HG03103 (cell line): Measurements from ENCODE around the gene ARHGAP31.
A peak's percentile ranks its signal among the peaks of the same experiment; 100 is the strongest.
"Not testable (repeated sequence)": the region's sequence is repeated elsewhere in the genome, so short reads cannot be mapped to it uniquely, and the experiment has no call there.

ENCODE experiments used
- ATAC-seq: cut with Tn5 transposase; IDR thresholded peaks from one replicate; pipeline ENCODE4 v1.9.1; 2021; ENCODE audit warnings: low read depth; ENCODE audit not compliant: unreplicated experiment

Gene ARHGAP31

DNA sequence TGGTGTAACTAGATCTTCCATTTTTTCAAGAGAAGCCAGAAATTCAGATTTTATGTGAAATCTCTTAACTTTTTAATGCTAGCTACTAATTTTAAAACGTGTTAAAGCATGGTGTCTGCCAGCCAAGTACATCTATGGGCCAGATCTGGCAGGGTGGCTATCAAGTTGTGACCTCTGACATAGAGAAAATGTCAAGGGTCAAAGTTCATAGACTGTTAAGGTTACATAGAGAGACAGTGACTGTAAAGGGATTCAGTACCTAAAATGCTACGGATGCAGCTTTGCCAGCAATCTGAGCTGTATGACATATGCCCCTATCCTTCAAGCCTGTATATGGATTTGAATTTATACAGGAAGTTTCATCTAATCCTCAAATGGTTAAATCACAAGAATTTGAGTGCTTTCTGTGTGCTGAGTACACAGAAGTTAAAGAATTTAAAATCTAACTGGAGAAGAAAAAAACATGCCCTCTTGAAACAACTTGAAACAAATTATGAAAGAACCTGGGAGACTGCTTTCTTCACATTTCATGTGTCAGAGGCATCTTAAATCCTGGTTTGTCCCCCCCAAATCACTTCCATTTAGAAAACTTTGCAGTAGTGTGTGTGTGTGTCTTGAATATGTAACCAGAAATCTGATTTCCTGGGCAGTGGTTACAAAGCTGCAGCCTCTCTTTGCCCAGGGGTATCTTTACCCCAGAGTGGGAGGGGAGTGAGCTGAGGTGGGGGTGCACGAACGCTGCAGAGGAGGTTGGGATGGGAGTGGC is 895 bp upstream of the ARHGAP31 start:
- ATAC-seq = no peak

DNA sequence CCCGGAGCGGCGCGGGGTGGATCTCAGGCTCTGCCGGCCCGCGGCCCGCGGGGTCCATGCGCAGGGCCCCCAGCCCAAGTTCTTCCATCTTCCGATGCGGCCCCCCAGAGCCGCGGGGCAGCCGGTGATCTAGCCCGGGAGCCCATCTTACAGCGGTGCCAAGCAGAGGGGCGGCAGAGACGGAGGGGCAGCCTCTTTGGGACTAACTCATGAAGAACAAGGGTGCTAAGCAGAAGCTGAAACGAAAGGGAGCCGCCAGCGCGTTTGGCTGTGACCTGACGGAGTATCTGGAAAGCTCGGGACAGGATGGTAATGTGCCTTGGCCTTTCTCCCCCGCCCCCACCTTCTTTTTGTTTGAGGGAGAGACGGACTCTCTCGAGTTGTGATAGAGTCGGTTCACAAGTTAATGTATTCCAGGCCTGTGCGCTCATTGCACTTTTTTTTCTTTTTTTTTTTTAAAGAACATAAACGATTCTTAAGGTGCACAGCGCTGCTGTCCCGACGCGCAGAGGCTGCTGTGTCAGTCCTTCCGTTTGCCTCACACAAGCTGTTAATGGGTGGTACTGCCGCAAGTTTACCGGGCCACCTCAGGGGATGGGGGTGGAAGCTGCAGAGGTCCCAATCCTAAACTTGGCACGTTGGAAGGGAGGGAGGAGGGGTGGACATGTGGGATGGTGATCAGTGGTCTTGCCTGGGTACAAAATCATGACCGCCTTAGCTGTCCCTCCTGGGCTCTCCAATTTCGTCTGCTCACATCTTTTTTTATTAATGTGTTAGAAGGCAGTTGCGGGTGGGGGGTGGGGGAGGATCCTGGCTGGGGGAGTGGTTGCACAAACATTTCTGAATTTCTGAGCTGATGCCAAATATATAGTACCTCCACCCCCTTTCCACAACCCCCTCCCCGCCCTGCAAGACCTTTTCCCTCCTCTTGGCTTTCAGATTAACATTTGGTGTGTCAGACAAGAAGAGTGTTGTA is 801 bp downstream of the ARHGAP31 start:
- peak; percentile 29 for ATAC-seq

GRCh38 chr3:119295816-119296726 is 1.9 kb downstream of the ARHGAP31 start:
- no peak for ATAC-seq

- ATAC-seq = no peak
Observed at GRCh38 chr3:119296727-119297122, 2.5 kb downstream of the ARHGAP31 start.

- ATAC-seq = no peak
Observed at GRCh38 chr3:119297169-119297568, 3.0 kb downstream of the ARHGAP31 start.

DNA sequence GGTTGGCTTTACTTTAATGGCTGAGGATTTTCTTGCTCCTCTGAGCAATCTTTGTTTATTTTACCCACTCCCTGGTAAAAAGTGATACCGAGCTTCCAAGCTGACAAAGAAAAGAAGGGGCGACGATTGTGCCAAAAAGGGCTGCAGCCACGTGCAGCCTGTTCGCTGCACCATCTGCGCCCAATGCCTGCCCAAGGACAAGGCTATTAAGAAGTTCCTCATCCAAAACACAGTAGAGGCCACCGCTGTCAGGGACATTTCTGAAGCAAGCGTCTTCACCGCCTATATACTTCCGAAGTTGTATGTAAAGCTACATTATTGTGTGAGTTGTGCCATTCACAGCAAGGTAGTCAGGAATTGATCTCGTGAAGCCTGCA is 4.4 kb downstream of the ARHGAP31 start:
- ATAC-seq = no peak

GRCh38 chr3:119300991-119301391 is 6.8 kb downstream of the ARHGAP31 start:
- no peak for ATAC-seq

GRCh38 chr3:119301662-119302061 is 7.5 kb downstream of the ARHGAP31 start:
- no peak for ATAC-seq

DNA sequence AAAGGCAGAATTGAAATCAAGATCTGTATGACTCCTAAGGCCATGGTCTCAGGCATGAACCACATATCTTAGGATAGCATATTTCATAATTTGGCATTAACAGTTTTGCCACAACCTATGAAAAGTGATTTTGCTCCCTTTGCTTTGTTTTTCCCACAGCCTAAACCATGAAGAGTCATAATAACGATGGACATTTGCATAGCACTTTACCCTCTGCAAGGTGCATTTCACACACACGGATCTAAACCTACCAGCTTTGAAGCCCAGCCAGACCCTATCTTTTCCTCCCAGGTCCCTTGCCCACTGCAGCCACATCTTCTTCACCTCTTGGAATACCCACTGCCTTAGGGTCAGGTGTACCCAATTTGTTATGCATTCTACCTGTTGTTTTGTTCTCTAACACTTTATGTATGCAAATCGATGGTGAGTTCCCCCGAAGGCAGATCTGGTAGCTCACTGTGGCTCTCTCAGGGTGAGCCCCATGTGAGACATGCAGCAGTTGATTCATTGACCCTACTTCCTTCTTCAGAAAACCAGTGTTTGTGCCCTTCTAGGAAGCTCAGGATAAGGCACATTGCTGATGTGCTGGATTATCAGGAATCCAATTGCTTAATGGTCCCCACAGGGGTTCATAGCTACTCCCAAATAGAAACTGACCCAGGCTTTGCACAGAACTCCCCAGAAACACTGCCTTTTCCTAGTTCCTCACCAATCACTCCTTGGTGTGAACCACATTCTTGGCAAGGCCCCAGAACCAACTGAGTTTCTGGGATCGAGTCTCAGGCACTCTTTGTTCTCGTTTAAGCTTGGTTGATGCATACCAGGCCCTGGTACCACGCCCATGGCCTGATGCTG is 8.7 kb downstream of the ARHGAP31 start:
- ATAC-seq = peak; percentile 66

DNA sequence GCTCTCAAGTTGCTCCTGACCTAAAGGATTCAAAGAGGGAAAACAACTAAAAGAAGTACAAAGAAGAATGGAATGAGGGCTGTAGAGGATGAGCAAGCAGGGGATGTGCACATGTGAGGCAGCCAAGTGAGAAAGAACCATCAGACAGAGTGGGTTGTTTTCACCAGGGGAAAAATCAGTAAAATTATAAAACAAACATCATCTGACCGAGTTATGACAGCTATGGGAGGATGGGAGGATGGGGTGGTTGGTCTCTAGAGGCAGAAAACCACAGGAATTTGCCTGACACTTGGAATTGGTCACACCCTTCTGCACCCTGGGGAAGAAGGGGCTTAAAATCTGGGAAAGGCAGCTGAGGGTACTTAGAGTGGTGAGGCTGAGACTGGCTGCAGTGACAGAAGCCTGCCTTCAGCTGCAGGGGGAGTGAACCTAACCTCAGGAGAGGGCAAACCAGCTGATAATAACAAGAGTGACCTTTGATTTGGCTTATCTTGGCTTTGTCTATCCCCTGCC is 10.1 kb downstream of the ARHGAP31 start:
- no peak for ATAC-seq

DNA sequence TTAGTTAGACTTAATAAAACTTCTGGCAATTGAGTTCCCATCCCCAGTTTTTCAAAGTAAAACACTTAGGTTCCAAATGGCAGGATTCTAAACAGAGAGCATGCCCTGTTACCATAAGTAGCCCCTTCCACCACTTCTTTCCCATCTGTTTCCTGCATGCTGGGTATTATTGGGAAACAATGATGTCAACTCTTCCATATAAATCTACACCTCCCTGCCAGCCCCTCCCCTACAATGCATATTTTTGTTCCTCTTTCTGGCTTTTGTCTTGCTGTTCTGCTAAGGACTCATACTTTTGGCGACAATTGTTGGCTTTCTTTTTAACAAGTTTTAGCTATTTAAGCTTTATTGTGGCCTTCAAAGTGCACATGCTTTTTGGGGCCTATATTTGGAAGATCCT is 11.1 kb downstream of the ARHGAP31 start:
- no peak for ATAC-seq

GRCh38 chr3:119306378-119306777 is 12.2 kb downstream of the ARHGAP31 start:
- ATAC-seq = not testable (repeated sequence)

DNA sequence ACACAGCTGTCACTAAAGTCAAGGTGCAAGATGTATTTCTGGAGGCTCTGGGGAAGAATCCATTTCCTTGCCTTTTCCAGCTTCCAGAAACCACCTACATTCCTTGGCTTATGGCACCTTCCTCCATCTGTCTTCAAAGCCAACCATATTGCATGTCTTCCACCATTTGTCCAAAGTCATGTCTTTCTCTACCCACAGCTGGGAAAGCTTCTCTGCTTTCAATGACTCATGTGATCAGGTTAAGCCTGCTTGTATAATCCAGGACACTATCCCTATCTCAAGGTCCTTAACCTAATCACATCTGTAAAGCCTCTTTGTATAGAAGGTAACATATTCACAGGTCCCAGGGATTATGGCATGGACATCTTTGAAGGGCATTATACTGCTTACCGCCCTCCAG is 14.2 kb downstream of the ARHGAP31 start:
- ATAC-seq = no peak

DNA sequence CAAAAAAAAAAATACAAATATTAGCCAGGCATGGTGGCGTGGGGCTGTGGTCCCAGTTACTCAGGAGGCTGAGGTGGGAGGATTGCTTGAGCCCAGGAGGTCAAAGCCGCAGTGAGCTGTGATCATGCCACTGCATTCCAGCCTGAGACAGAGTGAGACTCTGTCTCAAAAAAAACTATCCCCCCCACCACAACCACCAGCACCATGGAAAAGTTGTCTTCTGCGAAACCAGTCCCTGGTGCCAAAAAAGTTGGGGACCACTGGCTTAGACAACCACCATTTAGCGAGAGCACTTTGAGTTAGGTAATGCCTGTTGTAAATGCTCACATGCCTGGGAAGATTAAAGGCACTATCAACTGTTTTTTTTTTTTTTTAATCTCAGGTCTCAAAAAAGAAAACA is 15.4 kb downstream of the ARHGAP31 start:
- no peak for ATAC-seq

DNA sequence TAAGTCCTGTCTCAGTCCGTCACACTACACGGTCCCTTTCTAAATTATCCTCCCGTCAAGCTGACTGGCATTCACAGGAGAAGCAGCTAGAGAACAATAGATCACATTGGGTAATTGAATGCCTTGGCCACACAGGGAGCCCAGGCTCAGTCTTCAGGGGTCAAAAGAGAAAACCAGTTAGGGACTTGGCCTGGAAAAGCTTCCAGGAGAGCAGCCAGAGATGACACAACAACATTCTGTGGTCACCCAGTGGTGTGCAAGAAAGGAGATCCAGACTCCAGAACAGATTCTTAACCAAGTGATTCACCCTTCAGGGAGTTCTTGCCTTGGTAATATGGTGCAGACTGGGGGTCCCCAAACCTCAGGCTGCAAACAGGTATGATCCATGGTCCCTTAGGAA is 15.9 kb downstream of the ARHGAP31 start:
- no peak for ATAC-seq

GRCh38 chr3:119311081-119311925 is 17.1 kb downstream of the ARHGAP31 start:
- no peak for ATAC-seq

GRCh38 chr3:119313461-119313860 is 19.3 kb downstream of the ARHGAP31 start:
- no peak for ATAC-seq

GRCh38 chr3:119314821-119315220 is 20.6 kb downstream of the ARHGAP31 start:
- ATAC-seq = no peak
